Measurements from ENCODE around the gene LRRFIP1.

DNA sequence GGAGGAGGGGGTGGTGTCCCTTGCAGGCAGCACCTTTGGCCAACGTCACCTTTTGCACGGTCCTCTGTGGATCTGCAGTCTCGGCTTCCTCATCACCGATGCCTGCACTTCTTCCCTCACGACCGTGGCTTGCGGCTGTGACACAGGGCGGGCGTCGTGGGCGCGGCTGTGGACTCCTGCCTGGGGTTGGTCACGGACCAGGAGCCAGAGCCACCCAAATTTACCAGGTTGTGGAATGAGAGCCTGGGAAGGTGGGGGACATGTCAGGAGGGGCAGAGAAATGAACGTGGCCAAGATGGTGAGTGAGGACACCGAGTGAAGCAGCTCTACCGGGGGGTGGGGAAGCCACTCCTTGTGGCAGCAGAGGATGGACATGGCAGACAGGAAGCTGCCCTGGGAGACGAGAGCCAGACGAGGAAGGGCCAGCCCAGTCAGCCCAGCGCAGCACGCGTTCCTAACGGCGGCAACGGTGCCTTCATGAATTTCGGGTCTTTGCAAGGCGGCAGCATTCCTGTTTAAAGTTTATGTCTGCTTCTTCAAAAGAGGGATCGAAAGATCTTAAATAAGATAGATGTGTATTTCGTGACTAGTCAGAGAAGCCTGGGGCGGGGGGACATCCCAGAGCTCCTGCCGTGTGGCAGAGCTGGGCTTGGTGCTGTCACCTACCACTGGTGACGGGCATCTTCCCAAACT is 84.2 kb downstream of the LRRFIP1 start:
- TF ChIP-seq, protein P1, sequence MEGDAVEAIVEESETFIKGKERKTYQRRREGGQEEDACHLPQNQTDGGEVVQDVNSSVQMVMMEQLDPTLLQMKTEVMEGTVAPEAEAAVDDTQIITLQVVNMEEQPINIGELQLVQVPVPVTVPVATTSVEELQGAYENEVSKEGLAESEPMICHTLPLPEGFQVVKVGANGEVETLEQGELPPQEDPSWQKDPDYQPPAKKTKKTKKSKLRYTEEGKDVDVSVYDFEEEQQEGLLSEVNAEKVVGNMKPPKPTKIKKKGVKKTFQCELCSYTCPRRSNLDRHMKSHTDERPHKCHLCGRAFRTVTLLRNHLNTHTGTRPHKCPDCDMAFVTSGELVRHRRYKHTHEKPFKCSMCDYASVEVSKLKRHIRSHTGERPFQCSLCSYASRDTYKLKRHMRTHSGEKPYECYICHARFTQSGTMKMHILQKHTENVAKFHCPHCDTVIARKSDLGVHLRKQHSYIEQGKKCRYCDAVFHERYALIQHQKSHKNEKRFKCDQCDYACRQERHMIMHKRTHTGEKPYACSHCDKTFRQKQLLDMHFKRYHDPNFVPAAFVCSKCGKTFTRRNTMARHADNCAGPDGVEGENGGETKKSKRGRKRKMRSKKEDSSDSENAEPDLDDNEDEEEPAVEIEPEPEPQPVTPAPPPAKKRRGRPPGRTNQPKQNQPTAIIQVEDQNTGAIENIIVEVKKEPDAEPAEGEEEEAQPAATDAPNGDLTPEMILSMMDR (IDR thresholded peaks at IDR 0.05; ENCODE audit: insufficient read depth, low read length): no peak
- TF ChIP-seq REST (IDR thresholded peaks at IDR 0.05; ENCODE audit: insufficient replicate concordance, low read depth) (no peak), POLR2AphosphoS5 (IDR thresholded peaks at IDR 0.05; ENCODE audit: low read depth) (no peak), GABPA (IDR thresholded peaks at IDR 0.05; ENCODE audit: low read depth) (no peak)
